Inflammatory macrophage treated with lipopolysaccharide for 4 hours (primary cell): ENCODE results near the gene NGB.
"Not testable (repeated sequence)": the region's sequence is repeated elsewhere in the genome, so short reads cannot be mapped to it uniquely, and the experiment has no call there.

Experiments
- DNase-seq: peaks from one replicate; pipeline ENCODE4 v3.0.0-alpha.2; 2020

Gene NGB

DNA sequence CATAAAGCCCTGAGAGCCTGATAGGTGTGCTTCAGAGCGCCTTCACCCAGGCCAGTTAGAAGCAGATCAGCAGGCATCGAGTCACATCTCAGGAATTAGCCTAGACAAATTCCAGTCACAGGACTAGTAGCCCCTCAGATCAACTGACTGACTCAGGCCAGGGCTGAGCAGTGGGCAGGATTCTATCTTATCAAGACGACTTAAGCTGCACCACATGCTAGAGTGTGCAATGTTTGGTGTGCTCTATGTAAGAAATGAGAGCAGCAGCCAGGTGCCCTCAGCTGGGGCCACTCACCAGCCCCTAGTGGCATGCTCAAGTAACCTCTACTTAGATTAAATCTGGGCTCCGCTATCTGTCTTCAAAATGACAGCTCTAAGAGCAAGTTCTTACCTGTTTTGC, 19.7 kb upstream of the NGB start:
- DNase-seq, result no peak

DNA sequence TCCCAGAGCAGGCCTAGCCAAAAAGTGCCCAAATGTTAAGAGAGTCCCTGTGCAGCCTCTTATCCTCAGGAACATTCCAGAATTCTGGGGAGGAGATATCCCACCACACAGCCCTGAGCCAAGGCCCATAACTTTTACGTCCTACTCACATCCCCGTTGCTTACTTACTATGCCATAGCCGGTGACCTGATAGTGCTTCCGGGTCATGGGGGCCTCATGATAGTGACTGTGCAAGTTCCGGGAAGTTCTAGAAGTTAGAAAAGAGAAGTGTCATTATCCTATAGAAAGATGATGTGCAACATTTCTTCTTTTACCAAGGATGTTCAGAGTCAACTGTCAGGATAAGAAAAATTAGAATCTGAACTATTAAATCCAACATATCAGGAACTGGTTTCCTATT, 15.6 kb upstream of the NGB start:
- peak; percentile 71 for DNase-seq

DNA sequence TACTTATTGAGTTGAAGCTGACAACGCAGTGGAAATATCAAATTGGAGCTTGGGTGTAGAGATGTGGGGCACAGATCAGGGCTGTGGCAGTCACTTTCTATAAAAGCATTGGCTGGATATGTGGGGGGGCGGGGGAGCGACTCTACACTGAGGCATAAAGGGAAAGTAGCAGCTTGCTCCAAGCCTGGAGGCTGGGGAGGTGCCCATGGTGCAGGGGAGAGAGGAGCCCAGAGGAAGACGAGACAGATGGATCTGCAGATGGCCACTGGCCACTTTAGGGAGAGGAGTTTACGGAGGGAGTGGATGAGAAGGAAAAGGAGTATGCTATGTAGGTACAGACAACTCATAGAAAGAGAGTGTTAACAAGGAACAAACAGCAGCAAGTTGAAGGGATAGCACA, 13.5 kb upstream of the NGB start:
- DNase-seq, result no peak

GRCh38 chr14:77284066-77284465, 13.1 kb upstream of the NGB start:
- DNase-seq, result no peak

DNA sequence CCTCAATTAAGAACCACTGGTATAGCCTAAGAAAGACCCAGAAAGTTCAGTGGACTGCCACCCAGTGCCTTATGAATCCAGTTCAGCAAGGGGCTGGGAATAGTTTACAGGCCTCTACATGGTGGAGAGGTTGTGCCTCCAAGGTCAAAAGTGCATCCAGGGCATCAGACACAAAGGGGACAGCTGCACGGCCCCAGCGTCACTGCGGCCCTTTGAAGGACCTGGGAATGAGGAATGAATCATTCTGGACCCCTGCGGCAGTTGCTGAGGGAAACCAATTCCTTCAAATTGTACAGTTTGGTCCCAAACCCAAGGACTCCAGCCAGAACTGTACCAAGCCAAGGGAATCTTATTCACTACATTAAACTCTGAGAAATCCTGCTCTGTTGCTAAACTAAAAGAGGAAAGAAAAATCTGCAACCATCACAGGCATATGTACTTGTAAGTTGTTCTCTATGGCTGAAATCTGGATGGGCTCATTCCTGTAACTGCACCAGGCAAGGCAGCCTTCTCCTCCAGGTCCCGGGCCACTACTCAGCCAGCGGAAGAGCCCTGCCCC, 10.9 kb upstream of the NGB start:
- DNase-seq, result no peak

GRCh38 chr14:77280921-77281320, 9.9 kb upstream of the NGB start:
- not testable (repeated sequence) for DNase-seq

DNA sequence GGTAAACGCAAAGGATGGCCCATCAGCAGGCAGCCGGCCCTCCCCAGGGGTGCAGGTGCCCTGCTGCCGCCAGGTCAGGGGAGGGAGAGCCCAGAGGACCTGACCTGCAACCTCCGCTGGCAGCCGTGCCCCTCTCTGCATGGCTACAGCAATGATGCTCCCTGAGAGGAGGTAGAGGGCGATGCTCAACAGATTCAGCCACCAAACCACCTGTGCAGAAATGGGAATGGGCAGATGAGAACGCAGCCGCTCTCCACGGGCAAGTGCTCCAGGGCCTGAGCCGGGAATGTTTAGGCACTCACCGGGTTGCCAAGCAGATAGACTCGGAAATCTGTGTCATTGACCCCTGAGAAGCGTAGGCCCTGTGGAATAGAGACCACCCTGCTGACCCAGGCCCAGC, 8.7 kb upstream of the NGB start:
- no peak for DNase-seq

GRCh38 chr14:77278461-77279230, 7.6 kb upstream of the NGB start:
- DNase-seq, result no peak

DNA sequence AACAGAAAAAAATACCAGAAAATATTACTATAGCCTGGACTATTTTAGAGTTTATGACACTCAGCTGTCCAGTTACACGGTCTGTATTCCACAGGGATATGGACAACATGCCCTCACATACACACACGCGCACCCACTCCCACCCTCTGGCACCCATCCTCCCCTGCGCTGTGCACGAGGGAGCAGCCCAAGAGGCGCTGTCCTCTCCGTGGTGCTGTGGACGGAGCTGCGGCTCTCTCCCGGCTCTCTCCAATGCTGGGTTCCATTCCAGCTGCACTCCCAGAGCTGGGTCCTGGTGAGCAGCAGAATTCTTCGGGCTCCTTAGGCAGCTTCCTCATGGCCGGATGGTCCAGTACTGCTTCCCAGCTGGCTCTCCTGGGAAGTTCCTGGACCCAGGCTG, 6.0 kb upstream of the NGB start:
- DNase-seq, result no peak

DNA sequence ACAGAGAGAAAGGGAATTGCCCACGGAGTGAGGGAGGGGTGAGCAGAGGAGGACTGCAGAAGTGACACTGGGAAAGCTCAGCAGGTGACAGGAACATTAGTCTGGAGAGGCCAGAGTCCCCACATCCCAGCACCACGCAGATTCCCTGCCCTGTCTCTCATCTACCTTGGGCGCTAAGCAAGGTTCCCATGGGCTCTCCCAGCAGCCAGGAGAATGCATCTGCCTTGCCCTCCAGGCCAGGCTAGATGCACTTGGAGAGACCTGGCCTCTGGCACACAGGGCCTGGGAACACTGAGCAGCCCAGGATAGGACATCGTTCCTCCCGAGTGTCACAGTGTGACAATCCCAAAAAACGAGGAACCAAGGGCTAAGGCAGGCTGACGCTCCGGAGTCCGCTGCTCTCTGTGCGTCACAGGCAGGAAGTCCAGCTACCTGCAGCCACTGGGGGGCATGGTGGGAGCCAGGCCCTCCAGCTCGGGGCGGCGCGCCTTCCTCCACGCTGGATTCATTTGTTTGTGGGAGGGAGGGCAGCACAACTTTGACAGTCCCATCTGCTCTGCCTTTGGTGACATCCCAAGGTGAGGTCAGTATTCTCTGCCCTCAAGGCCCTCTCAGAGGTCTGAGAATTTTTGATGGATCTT, 5.4 kb upstream of the NGB start:
- no peak for DNase-seq

DNA sequence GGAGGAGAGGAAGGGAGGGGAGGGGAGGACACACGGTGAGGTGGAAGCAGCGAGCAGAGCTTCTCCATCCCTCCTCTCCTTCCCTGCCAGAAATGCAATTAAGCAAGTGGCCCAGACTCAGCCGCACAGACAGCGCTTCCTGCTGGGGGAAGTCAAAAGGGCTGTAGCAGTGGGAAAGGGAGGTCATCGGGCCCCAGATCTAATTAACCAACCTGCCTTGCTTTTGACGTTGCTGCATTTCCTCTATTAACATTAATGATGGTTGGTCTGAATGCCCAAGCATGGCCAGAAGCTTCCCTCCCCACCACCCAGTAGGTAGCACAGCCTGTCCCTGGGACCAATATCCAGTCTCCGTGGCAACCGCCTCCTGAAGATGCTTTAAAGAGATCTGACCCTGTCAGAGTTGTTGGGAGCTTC, 4.6 kb upstream of the NGB start:
- no peak for DNase-seq

DNA sequence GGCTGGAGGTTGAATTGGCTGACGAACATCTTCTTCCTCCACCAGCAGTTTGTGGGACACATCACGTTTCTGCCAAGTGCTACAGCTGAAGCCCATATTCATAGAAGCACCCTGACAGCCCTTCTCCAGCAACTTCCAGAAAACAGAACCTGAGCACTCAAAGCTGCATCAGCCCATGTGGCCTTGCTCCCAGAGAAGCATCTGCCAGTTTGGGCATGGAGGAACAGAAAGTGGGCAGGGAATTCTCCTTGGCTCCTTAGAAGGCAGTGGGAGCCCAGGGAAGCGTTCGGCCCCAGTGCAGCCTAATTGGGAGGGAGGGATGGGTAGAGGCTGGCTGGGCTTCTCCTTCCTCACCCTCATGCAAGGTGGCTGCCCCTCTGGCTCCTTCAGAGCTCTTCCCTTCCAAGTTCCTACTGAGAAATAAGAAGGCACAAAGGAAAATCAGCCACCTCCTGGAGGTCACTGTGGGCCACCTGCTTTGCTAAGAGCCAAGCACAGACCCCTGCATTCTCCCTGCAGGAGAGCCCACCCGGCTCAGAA, 4.1 kb upstream of the NGB start:
- DNase-seq, result no peak

DNA sequence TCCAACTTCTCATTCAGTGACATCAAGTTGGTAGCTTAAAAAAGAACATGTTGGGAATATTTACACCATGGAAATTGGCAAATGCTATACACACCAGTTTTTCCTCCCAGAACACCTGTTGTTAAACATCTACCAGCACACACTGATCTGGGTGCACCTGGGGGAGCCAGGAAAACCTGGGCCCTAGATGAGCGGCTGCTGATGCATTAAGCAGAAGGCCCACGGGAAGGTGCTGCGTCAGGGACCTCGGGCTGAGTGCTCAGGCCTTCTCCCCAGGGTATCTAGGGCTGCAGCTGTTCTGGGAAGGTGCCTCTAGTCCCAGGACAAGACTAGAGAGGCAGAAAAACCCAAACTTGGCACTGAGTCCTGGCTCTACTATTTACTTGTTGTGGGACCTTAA, 2.8 kb upstream of the NGB start:
- DNase-seq, result no peak

DNA sequence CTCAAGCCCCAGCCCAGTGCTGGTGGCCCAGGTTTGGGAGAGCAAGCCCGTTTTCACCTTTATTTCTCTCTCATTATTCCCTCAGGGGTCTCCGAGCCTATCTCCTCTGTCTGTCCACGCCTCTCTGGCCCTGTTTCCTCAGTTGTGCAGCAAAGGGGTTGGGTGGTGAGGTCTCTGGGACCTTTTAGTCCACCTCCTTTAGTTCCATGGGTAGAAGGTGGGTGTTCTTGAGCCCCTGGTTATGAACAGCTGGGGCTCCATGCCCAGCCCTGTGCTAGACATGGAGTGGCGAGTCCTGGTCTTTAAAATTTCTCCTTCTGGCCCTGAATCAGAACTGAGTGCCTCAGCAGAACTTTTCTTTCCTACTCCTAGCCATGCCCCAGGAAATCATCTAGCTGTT, 1.3 kb upstream of the NGB start:
- no peak for DNase-seq

DNA sequence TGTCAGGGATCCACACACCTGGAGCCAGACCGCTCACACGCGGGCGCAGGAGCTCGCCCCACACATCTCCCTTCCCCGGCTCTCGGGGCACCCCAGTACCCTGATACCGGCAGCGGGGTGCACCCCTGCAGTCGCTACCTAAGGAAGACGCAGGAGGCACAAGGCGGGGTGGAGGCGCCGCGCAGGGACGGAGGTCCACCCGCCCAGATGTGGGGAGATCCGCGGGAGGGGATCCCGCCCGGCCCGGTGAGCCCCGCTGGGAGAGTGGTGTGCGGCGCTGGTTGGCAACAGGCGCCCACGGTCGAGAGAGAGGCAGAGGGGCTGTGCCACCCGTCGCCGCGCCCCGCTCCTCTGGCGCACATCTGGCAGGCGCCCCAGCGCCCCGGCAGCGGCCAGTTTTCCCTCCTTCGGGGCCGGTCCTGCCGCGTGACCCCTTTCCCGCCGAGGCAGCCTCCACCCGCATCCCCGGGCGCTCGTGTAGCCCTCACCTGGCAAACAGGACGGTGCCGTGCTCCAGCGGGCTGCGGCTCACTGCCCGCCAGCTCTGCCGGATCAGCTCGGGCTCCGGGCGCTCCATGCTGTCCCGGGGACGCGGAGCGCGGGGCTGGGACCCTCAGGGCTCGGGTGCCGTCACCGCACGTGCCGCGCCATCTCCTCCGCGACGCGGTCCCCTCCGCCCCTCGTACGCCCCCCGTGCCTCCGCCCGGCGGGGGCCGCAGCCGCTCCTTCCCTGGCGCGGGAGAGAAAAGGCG, 469 bp downstream of the NGB start:
- no peak for DNase-seq

DNA sequence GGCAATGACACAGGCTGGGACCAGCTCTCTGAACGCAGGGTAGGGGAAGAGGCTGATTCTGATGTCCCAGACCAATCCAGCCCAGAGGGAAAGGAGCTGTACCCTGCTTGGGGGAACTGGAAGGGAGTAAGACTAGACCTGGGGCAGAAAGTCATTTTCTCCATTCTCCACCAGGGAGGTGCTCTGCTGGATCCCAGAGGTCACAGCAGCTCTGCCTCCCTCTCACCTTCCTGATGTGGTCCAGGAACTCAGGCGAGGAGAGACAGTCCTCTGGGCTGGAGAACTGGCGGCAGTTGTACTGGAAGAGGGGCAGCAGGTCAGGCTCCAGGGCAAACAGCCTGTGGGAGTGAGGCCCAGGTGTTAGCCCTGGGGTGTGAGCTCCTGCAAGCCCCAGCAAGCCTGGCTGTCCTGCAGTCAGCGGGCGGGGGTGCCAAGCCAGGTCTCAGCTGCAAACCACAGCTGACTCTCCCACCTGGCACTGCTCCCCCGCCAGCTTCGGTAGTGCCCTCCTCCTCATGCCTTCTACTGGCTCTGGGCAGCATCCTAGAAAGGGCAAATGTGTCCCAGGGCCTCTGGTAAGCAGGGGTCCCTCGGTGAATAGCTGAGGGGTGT, 1.9 kb downstream of the NGB start:
- no peak for DNase-seq

- DNase-seq, result no peak
Observed at GRCh38 chr14:77267937-77268699, 2.9 kb downstream of the NGB start.

DNA sequence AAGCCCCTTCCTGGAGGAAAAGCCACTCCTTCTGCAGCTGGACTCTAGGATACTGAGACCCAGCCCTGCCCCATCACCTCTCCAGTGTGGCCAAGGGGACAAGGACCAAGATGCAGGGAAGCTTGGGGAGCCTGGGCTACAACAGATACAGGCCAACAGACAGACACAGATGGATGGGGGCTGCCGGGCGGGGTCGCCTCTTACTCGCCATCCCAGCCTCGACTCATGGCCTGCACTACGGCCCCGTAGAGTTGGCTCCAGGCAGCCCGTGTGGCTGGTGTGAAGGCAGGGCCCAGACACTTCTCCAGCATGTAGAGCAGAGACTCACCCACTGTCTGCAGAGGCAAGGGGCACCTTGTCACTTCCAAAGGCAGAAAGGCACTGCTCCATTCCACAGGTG, 4.7 kb downstream of the NGB start:
- DNase-seq, result no peak

DNA sequence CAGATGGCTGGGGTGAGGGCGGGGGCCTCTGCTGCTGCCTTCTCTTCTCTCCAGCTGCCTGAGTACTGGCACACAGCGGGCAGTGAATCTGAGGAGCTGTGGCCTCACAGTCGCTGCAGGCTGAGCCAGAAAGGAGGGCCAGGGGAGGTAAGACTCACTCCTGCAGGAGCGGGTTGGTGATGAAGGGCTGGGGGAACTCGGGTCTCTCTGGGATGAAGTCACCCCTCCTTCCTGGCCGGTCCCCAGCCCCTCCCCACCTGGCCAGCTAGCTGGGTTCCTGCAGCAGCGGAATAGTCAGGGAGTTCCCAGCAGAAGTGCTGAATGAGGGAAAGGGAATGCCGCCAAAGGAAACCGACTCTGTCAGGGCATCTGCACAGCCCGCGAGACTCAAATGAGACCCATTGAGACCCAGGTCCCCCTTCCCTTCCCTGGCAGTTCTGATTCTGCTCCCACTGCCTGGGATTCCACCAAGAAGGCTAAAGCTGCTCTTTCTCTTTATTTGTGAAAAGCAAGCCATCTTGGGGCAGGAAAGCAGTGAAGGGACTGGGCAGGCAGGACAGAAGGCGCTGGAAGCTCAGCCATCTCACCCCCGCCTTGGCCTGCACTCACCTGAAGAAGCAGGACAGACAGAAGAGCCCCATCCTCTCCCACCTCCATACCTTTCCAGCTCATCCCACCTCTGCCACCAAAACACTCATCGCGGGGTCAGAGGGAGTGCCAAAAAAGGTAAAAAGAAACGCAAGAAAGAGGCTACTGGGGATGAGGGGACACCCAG, 5.3 kb downstream of the NGB start:
- no peak for DNase-seq

- no peak for DNase-seq
Observed at GRCh38 chr14:77265187-77265515, 5.9 kb downstream of the NGB start.

DNA sequence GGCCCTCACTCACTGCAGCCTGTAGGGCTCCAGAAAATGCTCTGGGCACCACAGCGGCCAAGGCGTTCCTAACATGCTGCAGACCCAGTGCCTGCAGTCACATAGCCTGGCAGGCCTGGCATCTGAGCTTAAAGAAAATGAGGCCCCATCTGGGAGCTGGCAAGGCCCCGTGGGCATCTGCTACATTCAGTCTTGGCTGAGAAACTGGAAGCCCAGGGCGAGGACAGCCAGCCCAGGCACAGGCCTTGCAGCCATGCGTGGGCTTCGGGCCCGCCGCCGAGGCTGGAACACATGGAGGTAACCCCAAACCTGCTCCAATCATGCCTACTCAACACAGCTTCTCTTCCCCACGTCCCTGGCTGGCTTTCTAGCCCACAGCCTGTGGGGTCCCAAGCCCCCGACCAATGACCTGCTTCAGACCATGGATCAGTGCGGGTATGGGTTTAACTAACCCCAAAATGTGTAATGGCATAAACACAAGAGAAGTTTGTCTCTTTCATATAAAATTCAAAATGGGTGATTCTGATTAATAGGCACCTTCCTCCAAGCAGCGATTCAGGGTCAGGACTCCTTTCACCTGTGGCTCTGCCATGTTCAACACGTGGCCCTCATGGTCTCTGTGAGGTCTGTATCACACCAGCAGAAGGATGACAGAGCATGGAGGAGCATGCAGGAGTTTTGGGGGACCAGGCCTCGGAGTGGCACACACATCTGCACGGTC, 6.4 kb downstream of the NGB start:
- DNase-seq, result no peak
